ENCODE results near the gene IQGAP3. TPM values are rescaled to one million over a fixed set of nuclear protein-coding genes. Genes with fewer than 3 reads are reported as not detected.

Gene IQGAP3
- total RNA-seq, 2 donors from 2014 or later = 28.6 to 36.9 TPM

DNA sequence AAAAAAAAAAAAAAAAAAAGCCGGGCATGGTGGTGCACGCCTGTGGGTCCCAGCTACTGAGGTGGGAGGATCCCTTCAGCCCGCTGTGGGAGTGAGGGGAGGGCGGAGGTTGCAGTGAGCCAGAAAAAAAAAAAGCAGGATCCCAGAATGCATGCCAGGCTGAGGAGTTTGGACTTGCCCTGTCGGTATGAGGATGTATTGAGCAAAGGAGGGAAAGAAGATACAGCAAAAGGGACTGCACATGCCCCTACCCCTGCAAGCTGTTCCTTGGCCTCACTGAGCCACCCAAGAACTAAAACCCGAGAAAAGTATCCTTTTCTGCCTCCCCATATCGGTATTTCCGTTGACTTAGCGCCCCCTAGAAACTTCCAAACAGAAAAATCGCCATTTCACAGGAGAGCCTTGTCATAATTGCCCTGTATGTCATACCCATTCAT lies 30.2 kb upstream of the IQGAP3 start:
- Histone ChIP-seq H3K27ac (ENCODE audit: low read depth, low read length) (no peak overlapping the region), H3K4me3 (ENCODE audit: low read length) (no peak overlapping the region), H3K4me1 (ENCODE audit: control insufficient read depth, insufficient read depth, low read length) (no peaks in the 10 kb centered on the region), H3K9ac (ENCODE audit: extremely low read depth, low read length, poor library complexity, severe bottlenecking) (no peak overlapping the region), H3K27me3 (ENCODE audit: control insufficient read depth, insufficient read depth, low read length, poor library complexity, severe bottlenecking) (no peaks in the 10 kb centered on the region), H3K9me3 (ENCODE audit: control insufficient read depth, low read length) (no peaks in the 10 kb centered on the region), H3K36me3 (ENCODE audit: control insufficient read depth, insufficient read depth, low read length) (peaks cover 16% of the 10 kb centered on the region)
- peak overlapping the region; percentile 79 for H3K4me3 Mint-ChIP-seq
- no peak for DNase-seq
- H3K27ac Mint-ChIP-seq = no peak overlapping the region
- TF ChIP-seq, protein P1, sequence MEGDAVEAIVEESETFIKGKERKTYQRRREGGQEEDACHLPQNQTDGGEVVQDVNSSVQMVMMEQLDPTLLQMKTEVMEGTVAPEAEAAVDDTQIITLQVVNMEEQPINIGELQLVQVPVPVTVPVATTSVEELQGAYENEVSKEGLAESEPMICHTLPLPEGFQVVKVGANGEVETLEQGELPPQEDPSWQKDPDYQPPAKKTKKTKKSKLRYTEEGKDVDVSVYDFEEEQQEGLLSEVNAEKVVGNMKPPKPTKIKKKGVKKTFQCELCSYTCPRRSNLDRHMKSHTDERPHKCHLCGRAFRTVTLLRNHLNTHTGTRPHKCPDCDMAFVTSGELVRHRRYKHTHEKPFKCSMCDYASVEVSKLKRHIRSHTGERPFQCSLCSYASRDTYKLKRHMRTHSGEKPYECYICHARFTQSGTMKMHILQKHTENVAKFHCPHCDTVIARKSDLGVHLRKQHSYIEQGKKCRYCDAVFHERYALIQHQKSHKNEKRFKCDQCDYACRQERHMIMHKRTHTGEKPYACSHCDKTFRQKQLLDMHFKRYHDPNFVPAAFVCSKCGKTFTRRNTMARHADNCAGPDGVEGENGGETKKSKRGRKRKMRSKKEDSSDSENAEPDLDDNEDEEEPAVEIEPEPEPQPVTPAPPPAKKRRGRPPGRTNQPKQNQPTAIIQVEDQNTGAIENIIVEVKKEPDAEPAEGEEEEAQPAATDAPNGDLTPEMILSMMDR (conservative IDR thresholded peaks at IDR 0.05) = peak; percentile 69
- H3K4me1 Mint-ChIP-seq = peaks cover 4% of the 10 kb centered on the region
- WGBS, 2 experiments (ENCODE audit: insufficient coverage in 1 of 2, insufficient read length in 1 of 2) = 34 to 49% methylated on average over 7 to 10 of the region's 10 CpGs
- no peaks in the 10 kb centered on the region for H3K9me3 Mint-ChIP-seq
- peaks cover 12% of the 10 kb centered on the region for H3K36me3 Mint-ChIP-seq (ENCODE audit: low read depth)
- no peaks in the 10 kb centered on the region for H3K27me3 Mint-ChIP-seq (ENCODE audit: insufficient read depth)

GRCh38 chr1:156601892-156602291 lies 29.5 kb upstream of the IQGAP3 start:
- Histone ChIP-seq H3K9me3 (ENCODE audit: control insufficient read depth, low read length) (no peaks in the 10 kb centered on the region), H3K9ac (ENCODE audit: extremely low read depth, low read length, poor library complexity, severe bottlenecking) (peak overlapping the region; percentile 82), H3K4me1 (ENCODE audit: control insufficient read depth, insufficient read depth, low read length) (no peaks in the 10 kb centered on the region), H3K27ac (ENCODE audit: low read depth, low read length) (peak overlapping the region; percentile 14), H3K36me3 (ENCODE audit: control insufficient read depth, insufficient read depth, low read length) (peaks cover 22% of the 10 kb centered on the region), H3K4me3 (ENCODE audit: low read length) (peak overlapping the region; percentile 94), H3K27me3 (ENCODE audit: control insufficient read depth, insufficient read depth, low read length, poor library complexity, severe bottlenecking) (no peaks in the 10 kb centered on the region)
- no peak for DNase-seq
- TF ChIP-seq, protein P1 (conservative IDR thresholded peaks at IDR 0.05) = no peak
- peak overlapping the region; percentile 79 for H3K4me3 Mint-ChIP-seq
- peaks cover 4% of the 10 kb centered on the region for H3K4me1 Mint-ChIP-seq
- H3K27me3 Mint-ChIP-seq (ENCODE audit: insufficient read depth) = no peaks in the 10 kb centered on the region
- H3K9me3 Mint-ChIP-seq = no peaks in the 10 kb centered on the region
- H3K27ac Mint-ChIP-seq = peak overlapping the region; percentile 94
- peaks cover 16% of the 10 kb centered on the region for H3K36me3 Mint-ChIP-seq (ENCODE audit: low read depth)
- 89 to 90% methylated on average over 12 of the region's 12 CpGs for WGBS, 2 experiments (ENCODE audit: insufficient coverage in 1 of 2, insufficient read length in 1 of 2)

DNA sequence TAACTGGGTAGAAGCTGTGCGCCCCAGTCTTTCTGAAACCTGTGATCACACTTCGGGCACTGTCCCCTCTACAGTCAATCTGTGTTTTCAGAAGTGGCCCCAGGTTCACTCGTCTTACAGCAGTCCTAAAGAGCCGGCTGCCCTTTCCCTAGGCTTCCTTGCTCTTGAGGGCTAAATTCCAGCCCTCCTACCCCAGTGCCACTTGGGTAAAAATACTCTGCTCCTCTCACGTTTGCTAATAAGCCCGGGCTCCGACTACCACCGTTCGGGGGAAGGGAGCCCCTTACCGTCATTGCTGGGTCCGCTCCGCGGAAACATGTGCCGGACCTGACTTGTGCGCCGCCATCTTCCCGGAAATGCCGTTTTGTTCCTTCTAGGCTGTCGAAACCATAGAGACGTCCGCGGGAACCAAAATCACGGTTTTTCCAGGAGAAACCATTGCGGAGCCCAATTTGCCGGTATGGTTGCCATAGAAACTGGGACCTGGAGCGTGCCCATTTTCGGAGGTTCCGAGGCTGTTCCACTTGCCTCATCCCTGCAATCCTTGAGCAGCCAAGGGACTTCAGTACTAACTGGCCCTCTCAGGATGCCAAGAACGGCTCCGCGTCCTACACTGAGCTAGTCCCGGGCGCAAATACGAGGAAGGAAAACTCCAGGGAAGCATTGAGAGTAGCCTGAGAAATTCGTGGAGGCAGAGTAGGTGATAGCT lies 28.9 kb upstream of the IQGAP3 start, which contains the start of gene GPATCH4:
Gene GPATCH4, minus strand, starts transcription at position 358 of the 709 bp plus-strand sequence.
- H3K9ac ChIP-seq (ENCODE audit: extremely low read depth, low read length, poor library complexity, severe bottlenecking) = peak within 1 kb of the TSS; percentile 82
- peak; percentile 93 for DNase-seq
- peak within 1 kb of the TSS; percentile 94 for H3K4me3 ChIP-seq (ENCODE audit: low read length)
- Mint-ChIP-seq H3K9me3 (no peaks in the 10 kb centered on the region), H3K27ac (peak within 1 kb of the TSS; percentile 94), H3K27me3 (ENCODE audit: insufficient read depth) (no peaks in the 10 kb centered on the region), H3K4me3 (peak within 1 kb of the TSS; percentile 79), H3K36me3 (ENCODE audit: low read depth) (peaks cover 16% of the 10 kb centered on the region), H3K4me1 (peaks cover 4% of the 10 kb centered on the region)
- H3K4me1 ChIP-seq (ENCODE audit: control insufficient read depth, insufficient read depth, low read length) = no peaks in the 10 kb centered on the region
- no peaks in the 10 kb centered on the region for H3K27me3 ChIP-seq (ENCODE audit: control insufficient read depth, insufficient read depth, low read length, poor library complexity, severe bottlenecking)
- WGBS, 2 experiments (ENCODE audit: insufficient coverage in 1 of 2, insufficient read length in 1 of 2) = 1 to 2% methylated on average over 23 to 35 of the region's 35 CpGs
- peaks cover 28% of the 10 kb centered on the region for H3K36me3 ChIP-seq (ENCODE audit: control insufficient read depth, insufficient read depth, low read length)
- TF ChIP-seq, protein P1 (conservative IDR thresholded peaks at IDR 0.05) = no peak
- H3K9me3 ChIP-seq (ENCODE audit: control insufficient read depth, low read length) = no peaks in the 10 kb centered on the region
- H3K27ac ChIP-seq (ENCODE audit: low read depth, low read length) = peak within 1 kb of the TSS; percentile 14

All from endodermal cell (in vitro differentiated cells).